NCI-H1417 (cell line): ENCODE data around the gene CERS6.

Experiments
- DNase-seq, 3 experiments: peaks; one replicate each; lab custom pipeline; 2025; lab: John Stamatoyannopoulos, UW

Gene CERS6

DNA sequence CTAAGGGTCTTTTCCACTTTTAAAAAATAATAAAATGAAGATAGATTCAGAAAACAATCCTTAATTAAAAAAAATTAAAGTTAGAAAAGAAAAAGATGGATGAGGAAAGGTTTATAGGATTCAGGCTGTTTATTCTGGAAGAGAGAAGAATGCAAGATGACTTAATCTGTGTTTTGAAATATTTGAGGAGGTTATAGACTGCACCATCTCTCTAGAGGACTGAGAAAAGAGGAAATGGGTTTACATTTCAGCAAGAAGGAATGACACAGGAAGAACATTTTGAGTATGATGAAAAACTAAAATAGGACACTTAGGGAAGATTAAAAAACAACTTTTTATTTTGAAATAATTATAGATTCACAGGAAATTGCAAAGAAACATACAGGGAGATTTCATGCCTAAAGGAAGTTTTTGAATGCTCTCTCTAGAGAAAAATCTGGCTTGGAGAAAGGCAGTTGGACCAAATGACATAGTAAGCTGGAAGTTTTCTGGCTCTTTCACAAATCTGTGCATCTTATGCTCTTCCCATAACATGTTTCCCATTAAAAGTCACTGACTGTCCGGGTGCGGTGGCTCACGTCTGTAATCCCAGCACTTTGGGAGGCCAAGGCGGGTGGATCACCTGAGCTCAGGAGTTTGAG lies 75.0 kb downstream of the CERS6 start:
- DNase-seq = no peak

DNA sequence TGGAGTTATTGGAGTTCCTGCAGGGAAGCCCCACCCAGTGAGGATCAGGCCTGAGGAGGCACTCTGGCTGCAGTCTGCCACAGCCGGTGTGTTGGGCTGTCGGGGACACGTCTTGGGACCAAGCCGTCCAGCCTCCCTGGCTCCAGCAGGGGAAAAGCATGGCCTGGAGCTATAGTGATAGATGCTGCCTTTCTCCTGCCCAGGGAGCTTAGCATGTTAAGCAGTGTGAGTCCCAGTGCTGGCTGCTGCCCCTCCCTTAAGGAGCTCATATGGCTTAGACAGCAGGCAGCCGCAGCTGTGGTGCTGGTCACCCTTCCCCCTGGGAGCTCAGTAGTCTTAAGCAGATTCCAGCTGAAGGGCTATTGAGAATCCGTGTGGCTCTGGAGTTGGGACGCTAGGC lies 78.9 kb downstream of the CERS6 start:
- no peak for DNase-seq

DNA sequence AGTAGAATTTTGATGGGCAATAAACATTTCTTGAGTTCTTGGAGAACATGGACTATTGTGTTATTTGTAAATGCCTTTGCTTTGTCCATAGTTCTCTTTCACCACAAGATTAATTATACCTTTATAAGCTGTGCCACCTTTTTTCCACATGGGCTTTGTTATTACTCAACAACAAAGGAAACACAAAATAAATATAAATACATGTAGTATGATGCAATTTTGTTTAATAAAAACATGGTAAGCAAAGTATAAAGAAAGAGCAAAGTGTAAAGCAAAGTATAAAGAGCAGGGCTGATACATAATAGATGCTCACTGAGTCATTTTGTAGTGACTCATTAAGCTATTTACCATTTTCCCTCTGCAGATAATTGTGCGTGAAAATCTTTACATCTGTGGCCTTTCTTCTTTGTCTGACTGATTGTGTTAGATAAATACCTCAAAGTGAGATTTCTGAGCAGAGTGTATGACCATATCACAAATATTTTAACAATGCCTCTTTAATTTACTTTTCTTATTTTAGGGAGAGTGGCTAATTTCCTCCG lies 80.9 kb downstream of the CERS6 start:
- no peak for DNase-seq

DNA sequence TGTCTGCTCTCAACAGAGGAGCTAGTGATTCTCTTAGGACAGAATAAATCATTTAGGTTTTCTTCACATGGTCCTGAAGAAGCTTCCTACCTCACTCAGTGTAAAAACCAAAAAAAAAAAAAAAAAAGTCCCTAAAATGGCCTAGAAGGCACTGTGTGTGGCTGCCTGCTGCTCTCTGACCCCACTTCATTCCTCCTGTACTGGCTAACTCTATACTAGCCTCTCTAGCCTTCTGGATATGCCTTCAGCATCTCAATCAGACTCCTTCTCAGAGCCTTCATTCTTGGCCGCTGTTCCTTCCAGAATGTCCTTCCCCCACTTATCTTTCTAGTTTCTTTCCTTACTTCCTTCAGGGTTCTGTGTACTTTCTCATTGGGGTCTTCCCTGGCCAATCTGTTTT lies 82.1 kb downstream of the CERS6 start:
- no peak for DNase-seq

DNA sequence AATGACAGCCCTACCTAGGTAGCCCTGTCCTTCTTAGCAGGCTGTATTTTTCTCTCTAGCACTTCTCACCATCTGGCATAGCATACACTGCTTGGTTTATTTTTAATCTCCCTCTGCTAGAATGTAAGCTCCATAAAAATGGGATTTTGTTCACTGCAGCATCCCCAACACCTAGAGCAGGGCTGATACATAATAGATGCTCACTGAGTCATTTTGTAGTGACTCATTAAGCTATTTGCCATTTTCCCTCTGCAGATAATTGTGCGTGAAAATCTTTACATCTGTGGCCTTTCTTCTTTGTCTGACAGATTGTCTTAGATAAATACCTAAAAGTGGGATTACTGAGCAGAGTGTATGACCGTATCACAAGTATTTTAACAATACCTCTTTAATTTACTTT lies 82.5 kb downstream of the CERS6 start:
- DNase-seq = no peak

DNA sequence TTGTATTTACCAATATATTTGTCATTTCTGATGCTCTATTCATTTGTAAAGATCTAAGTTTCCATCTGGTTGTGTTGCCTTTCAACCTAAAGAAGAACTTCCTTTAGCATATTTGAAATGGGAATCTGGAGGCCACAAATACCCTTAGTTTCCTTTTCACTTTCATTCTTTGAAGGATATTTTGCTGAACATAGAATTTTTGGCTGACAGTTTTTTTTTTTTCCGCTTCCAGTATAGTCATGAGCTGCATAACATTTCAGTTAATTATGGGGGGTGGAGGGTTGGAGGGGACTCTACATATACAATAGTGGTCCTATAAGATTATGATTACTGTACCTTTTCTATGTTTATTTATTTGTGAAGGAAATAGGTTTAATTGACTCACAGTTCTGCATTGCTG lies 83.9 kb downstream of the CERS6 start:
- no peak for DNase-seq

DNA sequence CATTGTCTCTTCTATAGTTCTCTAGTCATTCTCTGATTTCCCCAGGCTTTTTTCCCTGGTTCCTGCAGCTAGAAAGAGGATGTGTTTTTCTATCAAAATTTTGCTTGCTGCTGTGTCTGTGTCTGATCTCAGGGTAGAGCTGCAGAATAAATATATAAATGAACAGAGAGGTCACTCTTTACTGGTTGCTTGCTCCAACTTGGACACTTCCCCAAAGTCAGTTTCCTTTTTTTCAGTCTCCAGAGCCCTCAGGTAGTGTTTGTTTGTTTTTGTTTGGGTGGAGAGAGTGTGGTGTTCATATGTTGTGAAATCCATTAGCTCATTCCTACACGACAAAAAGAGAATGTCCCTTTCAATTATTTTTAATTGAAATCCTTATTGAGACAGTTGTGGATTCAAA lies 85.8 kb downstream of the CERS6 start:
- no peak for DNase-seq

DNA sequence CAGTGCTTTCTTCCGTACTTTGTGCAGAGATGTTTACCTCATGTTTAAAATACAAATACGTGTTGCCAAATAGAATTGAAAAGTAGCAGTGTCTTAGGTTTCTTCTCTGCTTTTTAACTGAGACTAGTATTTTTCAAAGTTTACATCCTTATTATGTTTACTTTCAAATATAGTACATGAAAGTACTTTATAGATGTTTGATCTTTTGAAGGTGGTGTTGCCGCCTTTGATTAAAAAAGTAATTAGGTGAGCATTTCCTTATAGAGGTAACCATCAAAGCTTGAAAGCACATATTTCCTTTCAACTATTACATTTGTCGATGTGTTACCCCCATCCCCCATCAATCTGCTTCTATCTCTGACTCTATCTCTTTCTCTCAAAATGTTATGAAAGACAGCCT lies 87.0 kb downstream of the CERS6 start:
- no peak for DNase-seq

DNA sequence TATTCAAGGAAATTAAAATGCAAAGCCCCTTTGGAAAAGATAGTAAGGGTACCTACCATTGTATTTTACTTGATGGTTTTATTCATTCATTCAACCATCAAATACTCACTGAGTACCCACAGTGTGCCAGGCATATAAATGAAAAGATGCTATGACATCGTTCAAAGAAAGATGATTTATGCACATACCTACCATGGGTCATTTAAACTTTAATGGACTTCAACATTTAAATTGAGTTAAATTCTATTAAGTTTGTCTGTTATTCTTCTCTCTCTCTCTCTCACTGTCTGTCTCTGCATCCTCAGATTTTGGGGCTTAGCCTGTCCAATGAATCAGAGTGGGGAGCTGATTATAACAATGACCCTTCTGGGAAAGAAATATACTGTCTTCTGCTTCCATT lies 87.9 kb downstream of the CERS6 start:
- DNase-seq = no peak

DNA sequence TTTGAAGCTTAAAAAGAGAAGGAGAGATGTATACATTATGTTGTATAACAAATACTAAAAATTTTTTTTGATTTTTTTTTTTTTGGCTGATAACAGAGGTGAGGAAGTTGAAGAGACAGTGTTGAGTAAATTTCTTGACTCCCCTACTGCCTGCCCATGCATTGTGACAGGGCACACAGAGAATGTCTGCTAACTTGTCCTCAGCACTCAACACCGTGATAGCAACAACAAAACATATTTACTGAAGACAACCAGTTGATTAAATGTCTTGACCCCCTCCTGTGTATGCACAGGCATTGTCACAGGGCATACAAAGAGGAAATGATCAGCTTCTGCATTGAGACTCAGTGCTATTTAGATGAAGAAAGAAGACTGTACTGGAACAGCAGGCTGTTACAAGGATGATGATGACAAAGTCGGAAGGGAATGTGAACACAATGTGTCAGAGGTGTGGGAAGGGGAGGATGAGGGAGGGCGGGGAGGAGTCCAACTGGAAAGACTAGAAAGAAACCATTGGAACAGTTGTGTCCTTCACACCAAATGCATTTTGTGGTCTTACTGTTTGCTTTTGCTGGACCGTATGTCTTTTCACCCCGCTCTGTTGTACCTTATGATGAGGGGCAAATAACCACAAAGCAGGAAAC lies 89.5 kb downstream of the CERS6 start:
- DNase-seq = peak in 1 of 3 experiments; percentile 0

DNA sequence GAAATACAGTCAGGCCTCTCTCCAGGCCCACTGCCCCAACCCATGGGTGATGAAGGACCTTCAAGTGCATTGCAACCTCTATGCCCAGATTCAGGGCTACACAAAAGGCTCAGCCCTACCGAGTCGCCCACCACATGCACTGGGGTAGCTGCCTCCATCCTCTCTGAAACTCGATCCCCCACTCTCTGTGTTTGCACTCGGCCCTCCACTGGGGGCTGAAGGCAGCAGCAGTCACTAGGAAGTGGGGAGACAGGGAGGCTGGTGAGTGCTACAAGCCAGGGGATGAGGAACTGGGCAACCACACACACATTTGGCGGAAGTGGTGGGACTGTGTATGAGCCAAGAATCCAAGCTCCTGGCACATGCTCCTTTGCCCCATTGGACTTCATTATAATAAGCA lies 94.6 kb downstream of the CERS6 start:
- no peak for DNase-seq

DNA sequence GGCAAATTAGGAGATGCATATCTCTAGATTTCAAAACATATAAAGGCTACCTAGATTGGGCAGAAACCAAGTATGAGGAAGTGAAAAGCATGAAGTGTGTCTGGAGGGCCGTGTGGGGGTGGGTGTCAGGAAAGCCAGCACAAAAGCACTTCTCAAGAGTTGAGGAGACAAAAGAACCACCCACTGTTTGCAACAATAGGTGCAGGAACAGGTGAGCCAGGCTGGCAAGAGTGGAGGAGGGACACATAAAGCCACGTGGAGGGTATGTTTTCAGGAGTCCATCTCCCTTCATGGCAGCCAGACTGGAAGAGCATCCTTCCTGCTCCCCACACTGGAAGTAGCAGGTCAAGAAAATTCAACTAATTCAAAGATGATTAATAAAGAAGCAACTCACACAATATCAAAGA lies 96.4 kb downstream of the CERS6 start:
- peak in 2 of 3 experiments; percentile 34 for DNase-seq

DNA sequence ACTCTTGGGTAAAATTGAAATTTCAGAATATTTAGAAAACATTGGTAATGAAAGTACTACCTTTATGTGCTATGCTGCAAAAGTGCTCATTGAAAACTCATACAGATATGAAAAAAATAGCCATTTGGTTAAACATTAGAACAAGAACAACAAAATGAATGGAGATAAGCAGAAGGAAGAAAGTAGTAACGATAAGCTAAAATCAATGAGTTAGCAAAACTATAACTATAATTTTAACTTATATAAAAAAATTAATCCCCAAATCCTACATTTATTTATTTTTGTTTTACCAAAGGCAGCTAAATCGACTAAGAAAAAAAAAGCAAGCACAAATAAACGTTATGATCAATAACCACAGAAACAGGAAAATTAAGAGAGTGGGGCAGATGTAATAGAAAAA lies 99.2 kb downstream of the CERS6 start:
- no peak for DNase-seq

DNA sequence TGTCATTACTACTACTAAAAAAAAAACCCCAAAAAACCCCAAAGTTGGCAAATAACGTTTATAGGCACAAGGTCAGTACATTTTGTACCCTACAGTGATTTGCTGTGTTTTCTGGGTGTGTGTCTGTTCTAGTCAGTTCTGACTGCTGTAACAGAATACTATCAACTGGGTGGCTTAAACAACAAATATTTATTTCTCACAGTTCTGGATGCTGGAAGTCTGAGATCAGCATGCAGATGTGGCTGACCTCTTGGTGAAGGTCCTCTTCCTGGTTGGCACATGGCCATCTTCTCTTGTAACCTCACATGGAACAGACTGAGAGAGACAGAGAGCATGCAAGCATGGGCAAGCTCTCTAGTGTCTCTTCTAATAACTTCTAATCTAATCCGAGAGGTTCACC lies 103.1 kb downstream of the CERS6 start:
- DNase-seq = no peak

DNA sequence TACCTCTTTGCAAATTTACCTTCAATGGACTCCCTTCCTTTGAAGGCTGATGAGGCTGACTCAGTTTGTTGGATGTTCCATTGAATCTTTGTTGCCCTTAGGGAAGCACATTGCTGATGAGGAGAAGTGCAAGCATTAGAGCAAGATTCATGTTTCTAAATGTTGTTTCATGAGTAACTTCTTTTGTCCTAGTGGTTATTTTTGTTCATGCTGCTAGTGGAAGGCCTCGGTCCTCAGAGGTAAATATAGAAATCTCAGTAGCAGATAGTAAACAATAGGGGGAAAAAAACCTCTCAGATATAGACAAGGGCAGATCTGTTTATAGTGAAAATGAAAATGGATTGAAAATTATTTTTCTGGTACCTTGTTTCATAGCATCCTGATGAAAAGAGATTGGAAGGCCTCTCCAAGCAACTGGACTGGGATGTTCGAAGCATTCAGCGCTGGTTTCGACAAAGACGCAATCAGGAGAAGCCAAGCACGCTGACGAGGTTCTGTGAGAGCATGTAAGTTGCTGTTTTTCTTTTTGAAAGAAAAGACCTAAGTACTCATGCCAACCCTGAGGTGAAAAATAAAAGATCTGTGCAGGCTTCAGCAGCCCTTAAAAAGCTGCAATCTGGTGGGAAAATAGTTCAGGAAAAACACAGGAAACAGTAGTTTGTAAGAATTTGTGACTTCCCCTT lies 104.9 kb downstream of the CERS6 start:
- no peak for DNase-seq

DNA sequence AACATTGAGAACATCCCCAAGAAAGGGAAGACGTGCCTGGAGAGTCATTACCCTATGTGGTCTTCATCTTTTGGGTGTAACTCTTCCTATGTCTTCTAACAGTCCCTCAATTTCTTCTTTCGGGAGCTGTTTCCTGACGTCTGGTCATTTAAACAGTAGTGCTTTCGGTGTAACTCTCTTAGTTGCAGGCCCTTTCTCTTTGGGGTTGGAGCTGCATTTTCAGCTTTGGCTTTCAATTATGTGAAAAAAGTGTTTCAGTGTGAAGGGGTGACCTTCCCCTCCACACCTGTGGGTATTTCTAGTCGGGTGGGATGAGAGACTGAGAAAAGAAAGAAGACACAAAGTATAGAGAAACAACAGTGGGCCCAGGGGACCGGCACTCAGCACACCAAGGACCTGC lies 105.9 kb downstream of the CERS6 start:
- no peak for DNase-seq

DNA sequence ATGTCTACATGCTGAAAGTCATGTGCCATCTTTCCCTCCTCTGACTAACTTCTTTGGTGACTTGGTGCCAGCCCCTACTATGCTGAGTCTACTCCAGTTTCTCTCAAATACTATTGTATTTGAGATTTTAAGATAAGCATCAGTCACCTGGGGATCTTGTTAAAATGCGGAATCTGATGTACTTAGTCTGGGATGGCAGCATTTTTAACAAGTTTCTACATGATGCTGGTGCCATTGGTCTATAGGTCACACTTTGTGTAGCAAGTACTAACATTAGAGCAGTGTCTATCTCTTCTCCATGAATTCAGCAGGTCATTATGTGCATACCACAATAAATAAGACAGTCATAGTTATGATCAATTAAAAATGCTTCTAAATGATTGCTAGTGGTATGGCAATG lies 106.9 kb downstream of the CERS6 start:
- DNase-seq = no peak

DNA sequence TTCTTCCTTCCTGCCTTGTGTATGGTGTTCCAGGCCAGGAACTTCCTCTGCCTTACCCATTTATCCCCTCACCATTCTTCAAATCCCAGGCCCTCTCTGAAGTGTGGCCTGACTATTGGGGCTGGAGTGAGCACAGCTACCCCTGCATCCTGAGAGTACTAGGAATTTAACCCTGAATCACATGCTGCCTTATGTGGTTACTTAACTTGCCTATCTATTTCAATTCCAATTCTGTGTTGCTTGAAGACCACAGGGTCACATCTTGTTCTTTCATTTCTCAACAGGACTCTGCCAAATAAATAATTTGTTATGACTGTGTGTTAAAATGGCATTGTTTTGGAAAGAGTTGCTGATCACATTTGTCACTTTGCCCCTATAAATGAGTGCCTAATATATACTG lies 108.6 kb downstream of the CERS6 start:
- no peak for DNase-seq

DNA sequence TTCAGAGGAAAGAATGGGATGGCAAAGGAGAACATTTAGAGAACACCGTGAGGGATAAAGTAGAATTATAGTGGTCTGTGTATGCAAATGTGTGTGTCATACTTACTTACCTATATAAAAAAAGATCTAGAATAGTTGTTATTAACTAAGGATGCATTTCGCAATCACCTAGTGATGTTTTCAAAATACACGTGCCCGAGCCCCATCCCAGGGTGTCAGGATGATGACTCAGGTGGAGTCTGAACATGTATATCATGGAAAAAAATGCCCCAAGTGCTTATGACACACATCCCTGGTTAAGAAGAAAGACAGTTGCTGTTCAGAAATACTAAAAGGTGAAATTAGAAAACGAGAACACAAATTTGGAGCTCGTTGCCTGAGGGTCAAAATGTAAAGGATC lies 109.0 kb downstream of the CERS6 start:
- no peak for DNase-seq

DNA sequence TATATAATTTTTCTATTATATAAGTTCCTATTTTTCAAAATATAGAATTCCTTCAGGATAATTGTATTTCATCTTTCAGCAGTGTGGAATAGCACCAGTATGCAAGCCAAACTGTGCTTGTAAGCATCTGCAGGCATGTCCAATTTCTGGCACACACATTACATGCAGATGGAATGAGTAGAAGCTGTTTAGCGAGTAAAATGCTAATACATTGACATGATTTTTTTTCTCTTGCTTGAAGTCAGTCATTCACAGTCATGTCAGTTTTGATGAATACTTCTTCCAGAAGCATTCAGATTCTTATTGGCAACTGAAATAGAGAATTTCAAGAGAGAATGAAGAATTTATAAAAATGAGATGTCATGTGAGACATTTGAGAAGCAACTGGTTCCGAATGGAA lies 109.4 kb downstream of the CERS6 start:
- no peak for DNase-seq

DNA sequence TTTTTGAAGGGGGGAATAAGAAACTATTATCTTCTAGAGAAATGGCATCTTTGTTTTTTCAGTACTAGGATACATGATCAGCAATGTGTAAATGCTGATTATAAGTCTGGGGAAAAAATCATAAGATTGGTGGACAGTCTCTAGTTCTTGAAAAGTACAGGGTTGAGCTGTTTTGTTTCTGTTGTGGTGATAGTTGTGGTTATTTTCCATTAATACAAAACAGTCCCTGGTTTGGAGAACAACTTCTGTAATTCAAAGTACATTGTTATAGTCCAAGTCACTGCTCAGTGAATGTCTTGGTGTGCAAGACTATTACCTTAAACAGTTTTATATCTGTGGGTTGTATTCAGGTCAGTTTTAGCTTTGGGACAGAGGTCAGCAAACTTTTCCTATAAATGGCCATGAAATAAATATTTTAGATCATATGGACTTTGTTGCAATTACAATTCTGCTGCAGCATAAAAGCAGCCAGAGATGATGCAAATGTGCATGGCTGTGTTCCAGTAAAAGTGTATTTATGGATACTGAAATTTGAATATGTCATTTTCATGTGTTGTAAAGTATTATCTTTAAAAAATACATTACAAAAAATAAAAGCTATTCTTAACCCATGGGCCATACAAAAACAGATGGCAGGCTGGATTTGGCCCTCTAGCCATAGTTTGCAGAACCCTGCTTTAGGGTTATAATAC lies 111.0 kb downstream of the CERS6 start:
- no peak for DNase-seq

DNA sequence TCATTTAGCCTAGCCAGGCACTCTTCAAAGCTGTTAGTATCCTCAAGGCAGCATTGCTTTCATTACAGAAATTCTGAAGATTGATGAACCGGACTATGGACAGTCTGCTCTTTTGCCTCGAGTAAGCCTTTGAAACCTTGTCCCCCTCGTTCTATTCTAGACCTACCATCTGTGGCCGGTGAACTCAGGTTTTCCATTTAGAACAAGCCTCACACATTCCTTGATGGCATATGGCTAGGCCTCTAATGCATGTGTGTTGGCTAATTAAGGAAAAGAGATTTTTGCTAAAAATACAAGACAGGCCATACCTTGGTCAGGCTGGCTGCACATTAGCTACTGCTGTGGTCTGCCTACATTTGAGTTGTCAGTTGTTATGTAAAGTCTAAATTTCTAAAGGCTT lies 111.8 kb downstream of the CERS6 start:
- no peak for DNase-seq
